Motor neuron (in vitro differentiated cells): Measurements from ENCODE around the gene CELSR1. TPM values are rescaled to one million over a fixed set of nuclear protein-coding genes. Genes with fewer than 3 reads are reported as not detected.

Experiments used
- total RNA-seq, 8 experiments: library from RNA; unstranded; fragments of 300-600 nt; gene quantifications; 2 replicates each; pipeline versions ENCODE4 v1.2.3 to v1.2.4, GENCODE V29; 2022

CELSR1 gene
- total RNA-seq, 8 experiments from 2014 or later, result 0.76 to 26.6 (median 4.7) TPM

Other genes starting within 250 kb of the CELSR1 start
- gene GTSE1, start 240.8 kb downstream of the CELSR1 start, total RNA-seq, result 10 to 100 TPM in 3 of 8 experiments, 1 to 10 TPM in 2, under 1 TPM in 3; 0.20 to 24.9 (median 1.8) TPM
- 10 to 100 TPM; 25.0 to 66.9 (median 39.3) TPM for gene TRMU, start 201.9 kb downstream of the CELSR1 start, total RNA-seq
- 10 to 100 TPM in 5 of 8 experiments, 1 to 10 TPM in 3; 4.3 to 28.8 (median 20.2) TPM for gene GRAMD4, start 82.8 kb upstream of the CELSR1 start, total RNA-seq
- 100 to 1,000 TPM in 1 of 8 experiments, 10 to 100 TPM in 7; 15.7 to 136 (median 58.0) TPM for gene CERK, start 200.6 kb upstream of the CELSR1 start, total RNA-seq
- 10 to 100 TPM in 6 of 8 experiments, 1 to 10 TPM in 2; 6.6 to 31.4 (median 12.3) TPM for gene TBC1D22A, start 225.0 kb upstream of the CELSR1 start, total RNA-seq